ENCODE results near the gene CLCF1. TPM values are rescaled to one million over a fixed set of nuclear protein-coding genes. Genes with fewer than 3 reads are reported as not detected.

Gene CLCF1
- polyA plus RNA-seq, 1 of the 3 experiments (the other 2 are of a cell fraction): 27.0 TPM

DNA sequence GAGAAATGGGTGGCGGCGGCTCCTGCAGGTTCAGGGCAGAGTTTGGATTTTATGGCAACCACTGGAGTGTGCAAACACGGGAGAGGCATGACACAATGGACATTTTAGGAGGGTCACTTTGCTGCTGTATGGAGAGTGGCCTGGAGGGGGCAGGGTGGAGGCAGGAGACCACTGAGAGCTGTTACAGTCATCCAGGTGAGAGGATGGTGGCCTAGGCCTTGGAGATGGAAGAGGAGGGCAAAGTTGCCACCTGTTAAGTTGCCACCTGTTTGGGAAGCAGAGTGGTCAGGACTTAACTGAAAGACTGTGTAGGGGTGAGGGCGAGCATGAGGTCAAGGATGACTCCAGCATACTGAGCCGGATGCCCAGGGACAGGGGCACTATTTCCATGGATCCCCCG lies 16.1 kb upstream of the CLCF1 start:
- no peak overlapping the region for H2AFZ ChIP-seq (ENCODE audit: low read depth)

More for the DNA sequence above, 16.1 kb upstream of the CLCF1 start:
- no peaks in the 10 kb centered on the region for H3K9me2 ChIP-seq
- ChIA-PET POLR2A (no interaction called here), CTCF (interaction anchor here (0.5 to 2.4 kb wide), 17 partner anchors 8 to 1510 kb away, joined by 3 to 23 read pairs (median 4); partner anchors contain the start of genes CTSW and TMEM134)
- no peak overlapping the region for H3K4me3 ChIP-seq (ENCODE audit: low read depth in 2 of 2, low read length in 1 of 2)
- no peaks in the 10 kb centered on the region for H3K36me3 ChIP-seq (replicated peaks in 1 of 2; ENCODE audit: control insufficient read depth in 1 of 2, insufficient read depth in 2 of 2, low read length in 1 of 2)
- H3K4me2 ChIP-seq: no peak overlapping the region
- H3K27ac ChIP-seq (ENCODE audit: low read depth in 2 of 2, low read length in 1 of 2): no peak overlapping the region
- H4K20me1 ChIP-seq (ENCODE audit: insufficient read depth): no peaks in the 10 kb centered on the region
- H3K79me2 ChIP-seq (ENCODE audit: insufficient read depth): peaks cover 23% of the 10 kb centered on the region
- no peak overlapping the region for H3K9ac ChIP-seq
- no peaks in the 10 kb centered on the region for H3K9me3 ChIP-seq
- 78% methylated on average over 6 of the region's 6 CpGs for WGBS (ENCODE audit: low lambda C conversion rate)
- peak; percentile 75 for DNase-seq
- peaks cover 17% of the 10 kb centered on the region for H3F3A ChIP-seq (replicated peaks; ENCODE audit: insufficient read depth)
- H3K27me3 ChIP-seq (ENCODE audit: insufficient read depth): no peaks in the 10 kb centered on the region
- H3K4me1 ChIP-seq (ENCODE audit: control insufficient read depth in 1 of 2, insufficient read depth in 2 of 2, low read depth in 1 of 2, low read length in 1 of 2): peaks cover 10 to 20% of the 10 kb centered on the region in 2 experiments; a peak in 3 of 4 replicates
- TF ChIP-seq, protein P1, sequence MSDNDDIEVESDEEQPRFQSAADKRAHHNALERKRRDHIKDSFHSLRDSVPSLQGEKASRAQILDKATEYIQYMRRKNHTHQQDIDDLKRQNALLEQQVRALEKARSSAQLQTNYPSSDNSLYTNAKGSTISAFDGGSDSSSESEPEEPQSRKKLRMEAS (IDR thresholded peaks at IDR 0.05; ENCODE audit: low read depth): no peak
- TF ChIP-seq, protein P2, sequence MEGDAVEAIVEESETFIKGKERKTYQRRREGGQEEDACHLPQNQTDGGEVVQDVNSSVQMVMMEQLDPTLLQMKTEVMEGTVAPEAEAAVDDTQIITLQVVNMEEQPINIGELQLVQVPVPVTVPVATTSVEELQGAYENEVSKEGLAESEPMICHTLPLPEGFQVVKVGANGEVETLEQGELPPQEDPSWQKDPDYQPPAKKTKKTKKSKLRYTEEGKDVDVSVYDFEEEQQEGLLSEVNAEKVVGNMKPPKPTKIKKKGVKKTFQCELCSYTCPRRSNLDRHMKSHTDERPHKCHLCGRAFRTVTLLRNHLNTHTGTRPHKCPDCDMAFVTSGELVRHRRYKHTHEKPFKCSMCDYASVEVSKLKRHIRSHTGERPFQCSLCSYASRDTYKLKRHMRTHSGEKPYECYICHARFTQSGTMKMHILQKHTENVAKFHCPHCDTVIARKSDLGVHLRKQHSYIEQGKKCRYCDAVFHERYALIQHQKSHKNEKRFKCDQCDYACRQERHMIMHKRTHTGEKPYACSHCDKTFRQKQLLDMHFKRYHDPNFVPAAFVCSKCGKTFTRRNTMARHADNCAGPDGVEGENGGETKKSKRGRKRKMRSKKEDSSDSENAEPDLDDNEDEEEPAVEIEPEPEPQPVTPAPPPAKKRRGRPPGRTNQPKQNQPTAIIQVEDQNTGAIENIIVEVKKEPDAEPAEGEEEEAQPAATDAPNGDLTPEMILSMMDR (IDR thresholded peaks at IDR 0.05): peak; percentile 63
- TF ChIP-seq POLR2AphosphoS5 (IDR thresholded peaks at IDR 0.05; ENCODE audit: low read depth, low read length) (no peak), CHD2 (IDR thresholded peaks at IDR 0.05; ENCODE audit: low read length, partially characterized antibody) (no peak), SMC3 (IDR thresholded peaks at IDR 0.05; ENCODE audit: low read depth, low read length) (peak; percentile 54), TEAD4 (IDR thresholded peaks at IDR 0.05; ENCODE audit: borderline replicate concordance, insufficient read depth) (no peak), RAD21 (IDR thresholded peaks at IDR 0.05; ENCODE audit: low read length) (peak; percentile 69), RCOR1 (IDR thresholded peaks at IDR 0.05; ENCODE audit: low read length) (no peak), FOXJ3 (CRISPR knock-in tag; IDR thresholded peaks at IDR 0.05) (no peak), NRF1 (IDR thresholded peaks at IDR 0.05; ENCODE audit: low read depth, low read length) (no peak), ELF1 (IDR thresholded peaks at IDR 0.05) (no peak), SIN3A (IDR thresholded peaks at IDR 0.05; ENCODE audit: borderline replicate concordance, low read depth, low read length) (no peak), MXI1 (IDR thresholded peaks at IDR 0.05; ENCODE audit: low read depth, low read length) (no peak)
- TF ChIP-seq, protein P3, sequence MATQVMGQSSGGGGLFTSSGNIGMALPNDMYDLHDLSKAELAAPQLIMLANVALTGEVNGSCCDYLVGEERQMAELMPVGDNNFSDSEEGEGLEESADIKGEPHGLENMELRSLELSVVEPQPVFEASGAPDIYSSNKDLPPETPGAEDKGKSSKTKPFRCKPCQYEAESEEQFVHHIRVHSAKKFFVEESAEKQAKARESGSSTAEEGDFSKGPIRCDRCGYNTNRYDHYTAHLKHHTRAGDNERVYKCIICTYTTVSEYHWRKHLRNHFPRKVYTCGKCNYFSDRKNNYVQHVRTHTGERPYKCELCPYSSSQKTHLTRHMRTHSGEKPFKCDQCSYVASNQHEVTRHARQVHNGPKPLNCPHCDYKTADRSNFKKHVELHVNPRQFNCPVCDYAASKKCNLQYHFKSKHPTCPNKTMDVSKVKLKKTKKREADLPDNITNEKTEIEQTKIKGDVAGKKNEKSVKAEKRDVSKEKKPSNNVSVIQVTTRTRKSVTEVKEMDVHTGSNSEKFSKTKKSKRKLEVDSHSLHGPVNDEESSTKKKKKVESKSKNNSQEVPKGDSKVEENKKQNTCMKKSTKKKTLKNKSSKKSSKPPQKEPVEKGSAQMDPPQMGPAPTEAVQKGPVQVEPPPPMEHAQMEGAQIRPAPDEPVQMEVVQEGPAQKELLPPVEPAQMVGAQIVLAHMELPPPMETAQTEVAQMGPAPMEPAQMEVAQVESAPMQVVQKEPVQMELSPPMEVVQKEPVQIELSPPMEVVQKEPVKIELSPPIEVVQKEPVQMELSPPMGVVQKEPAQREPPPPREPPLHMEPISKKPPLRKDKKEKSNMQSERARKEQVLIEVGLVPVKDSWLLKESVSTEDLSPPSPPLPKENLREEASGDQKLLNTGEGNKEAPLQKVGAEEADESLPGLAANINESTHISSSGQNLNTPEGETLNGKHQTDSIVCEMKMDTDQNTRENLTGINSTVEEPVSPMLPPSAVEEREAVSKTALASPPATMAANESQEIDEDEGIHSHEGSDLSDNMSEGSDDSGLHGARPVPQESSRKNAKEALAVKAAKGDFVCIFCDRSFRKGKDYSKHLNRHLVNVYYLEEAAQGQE (IDR thresholded peaks at IDR 0.05; ENCODE audit: low read depth, low read length): no peak
